GM10847 (cell line): ENCODE measurements around the gene BCAN.

Experiments used
- POLR2A ChIP-seq: IDR thresholded peaks from 2 replicates; pipeline ENCODE4 v1.6.1; 2011; ENCODE audit not compliant: insufficient read length; ENCODE audit errors: extremely low read depth

BCAN gene, protein sequence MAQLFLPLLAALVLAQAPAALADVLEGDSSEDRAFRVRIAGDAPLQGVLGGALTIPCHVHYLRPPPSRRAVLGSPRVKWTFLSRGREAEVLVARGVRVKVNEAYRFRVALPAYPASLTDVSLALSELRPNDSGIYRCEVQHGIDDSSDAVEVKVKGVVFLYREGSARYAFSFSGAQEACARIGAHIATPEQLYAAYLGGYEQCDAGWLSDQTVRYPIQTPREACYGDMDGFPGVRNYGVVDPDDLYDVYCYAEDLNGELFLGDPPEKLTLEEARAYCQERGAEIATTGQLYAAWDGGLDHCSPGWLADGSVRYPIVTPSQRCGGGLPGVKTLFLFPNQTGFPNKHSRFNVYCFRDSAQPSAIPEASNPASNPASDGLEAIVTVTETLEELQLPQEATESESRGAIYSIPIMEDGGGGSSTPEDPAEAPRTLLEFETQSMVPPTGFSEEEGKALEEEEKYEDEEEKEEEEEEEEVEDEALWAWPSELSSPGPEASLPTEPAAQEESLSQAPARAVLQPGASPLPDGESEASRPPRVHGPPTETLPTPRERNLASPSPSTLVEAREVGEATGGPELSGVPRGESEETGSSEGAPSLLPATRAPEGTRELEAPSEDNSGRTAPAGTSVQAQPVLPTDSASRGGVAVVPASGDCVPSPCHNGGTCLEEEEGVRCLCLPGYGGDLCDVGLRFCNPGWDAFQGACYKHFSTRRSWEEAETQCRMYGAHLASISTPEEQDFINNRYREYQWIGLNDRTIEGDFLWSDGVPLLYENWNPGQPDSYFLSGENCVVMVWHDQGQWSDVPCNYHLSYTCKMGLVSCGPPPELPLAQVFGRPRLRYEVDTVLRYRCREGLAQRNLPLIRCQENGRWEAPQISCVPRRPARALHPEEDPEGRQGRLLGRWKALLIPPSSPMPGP

DNA sequence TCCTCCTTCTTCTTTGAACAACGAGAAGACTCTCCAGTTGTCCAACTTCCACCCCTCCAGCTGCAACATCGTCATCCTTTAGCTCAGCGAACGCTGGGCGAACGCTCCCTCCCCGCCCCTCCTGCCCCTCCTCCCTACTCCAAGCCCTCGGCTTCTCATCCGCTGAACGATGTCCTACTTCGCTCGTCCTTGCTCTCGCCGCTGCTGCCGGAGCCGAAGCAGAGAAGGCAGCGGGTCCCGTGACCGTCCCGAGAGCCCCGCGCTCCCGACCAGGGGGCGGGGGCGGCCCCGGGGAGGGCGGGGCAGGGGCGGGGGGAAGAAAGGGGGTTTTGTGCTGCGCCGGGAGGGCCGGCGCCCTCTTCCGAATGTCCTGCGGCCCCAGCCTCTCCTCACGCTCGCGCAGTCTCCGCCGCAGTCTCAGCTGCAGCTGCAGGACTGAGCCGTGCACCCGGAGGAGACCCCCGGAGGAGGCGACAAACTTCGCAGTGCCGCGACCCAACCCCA, at the start of gene BCAN:
Gene BCAN (plus strand): TSS at position 357 of the 504 bp plus-strand sequence. CDS start 3,938 bp downstream, outside the sequence.
- TF ChIP-seq POLR2A, result no peak

DNA sequence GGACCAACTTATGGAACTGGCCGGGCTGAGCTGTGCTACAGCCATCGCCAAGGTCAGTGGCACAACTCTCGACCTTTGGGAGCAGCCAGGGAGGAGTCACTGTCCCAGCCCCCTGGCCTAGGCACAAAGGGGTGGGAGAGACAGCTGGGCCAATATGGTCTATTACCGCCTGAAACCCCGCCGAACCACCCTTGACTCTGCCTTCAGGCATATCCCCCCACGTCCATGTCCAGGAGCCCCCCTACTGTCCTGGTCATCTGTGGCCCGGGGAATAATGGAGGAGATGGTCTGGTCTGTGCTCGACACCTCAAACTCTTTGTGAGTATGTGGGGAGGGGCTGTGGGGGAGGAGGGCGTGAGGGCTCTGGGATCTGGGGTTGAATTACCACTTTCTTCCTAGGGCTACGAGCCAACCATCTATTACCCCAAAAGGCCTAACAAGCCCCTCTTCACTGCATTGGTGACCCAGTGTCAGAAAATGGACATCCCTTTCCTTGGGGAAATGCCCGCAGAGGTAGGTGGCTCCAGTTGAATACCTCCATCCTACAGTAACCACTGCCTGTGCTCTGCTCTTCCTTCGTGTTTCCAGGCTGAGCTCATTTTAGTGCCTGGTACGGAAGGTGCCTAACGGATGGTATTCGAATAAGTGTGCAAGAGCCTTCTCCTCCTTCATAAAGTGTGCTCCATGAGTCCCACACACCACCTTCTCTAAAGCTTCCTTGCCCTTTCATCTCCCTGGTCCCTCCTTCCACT, 49.6 kb upstream of the BCAN start:
- no peak for TF ChIP-seq POLR2A

DNA sequence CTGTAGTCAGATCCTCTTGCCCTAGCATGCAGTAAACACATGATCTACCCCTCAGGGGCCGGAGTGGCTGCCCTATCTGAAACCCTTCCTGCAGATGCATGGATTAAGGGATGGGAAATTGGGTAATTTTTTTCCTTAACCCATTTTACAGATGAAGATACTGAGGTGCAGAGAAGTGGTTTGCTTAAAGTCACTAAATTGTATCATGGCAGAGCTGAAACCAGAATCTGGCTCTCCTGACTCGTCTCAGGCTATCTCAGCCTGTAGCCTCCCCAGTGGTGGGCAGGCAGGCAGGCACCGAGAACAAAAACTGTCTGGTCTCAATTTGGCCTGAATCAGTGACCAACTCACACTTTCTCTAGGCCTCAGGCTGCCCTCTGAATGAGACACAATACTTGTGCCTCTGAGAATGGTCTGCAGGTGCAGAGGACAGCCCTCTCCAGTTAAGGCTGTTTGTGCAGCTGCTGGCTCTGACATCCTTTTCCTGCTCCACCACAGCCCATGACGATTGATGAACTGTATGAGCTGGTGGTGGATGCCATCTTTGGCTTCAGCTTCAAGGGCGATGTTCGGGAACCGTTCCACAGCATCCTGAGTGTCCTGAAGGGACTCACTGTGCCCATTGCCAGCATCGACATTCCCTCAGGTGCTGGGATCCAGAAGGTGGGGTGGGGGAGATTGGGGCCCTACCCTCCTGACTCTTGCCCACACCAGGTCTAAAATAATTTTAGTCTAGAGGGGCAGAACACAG, 48.8 kb upstream of the BCAN start:
- TF ChIP-seq POLR2A, result no peak

DNA sequence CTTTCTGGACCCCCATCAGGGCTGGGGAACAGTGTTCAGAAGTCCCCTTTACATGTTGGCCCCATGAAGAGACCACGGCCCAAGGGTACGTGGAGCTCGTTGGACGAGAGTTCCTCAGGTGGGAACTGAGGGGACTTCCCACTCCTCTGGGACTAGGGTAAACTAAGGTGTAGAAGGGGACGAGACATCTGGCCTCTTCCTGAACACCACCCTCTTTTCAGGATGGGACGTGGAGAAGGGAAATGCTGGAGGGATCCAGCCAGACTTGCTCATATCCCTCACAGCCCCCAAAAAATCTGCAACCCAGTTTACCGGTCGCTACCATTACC, 48.3 kb upstream of the BCAN start:
- TF ChIP-seq POLR2A, result no peak

DNA sequence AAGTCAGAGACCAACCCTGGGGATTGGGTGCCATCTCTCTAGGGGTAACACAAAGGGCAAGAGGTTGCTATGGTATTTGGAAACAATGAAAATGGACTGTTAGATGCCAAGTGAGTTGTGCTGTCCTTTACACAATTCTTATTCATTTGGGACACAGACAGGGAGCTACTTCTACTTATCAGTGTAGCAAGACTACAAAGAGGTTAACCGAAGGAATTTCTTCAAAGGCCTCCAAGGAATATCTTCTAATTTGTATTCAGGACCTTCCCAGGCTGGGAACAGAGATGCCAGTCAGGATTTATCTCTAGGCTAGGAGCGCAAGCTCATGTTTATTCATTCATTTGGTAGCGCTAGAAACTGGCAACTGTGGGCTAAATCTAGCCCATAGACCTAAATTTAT, 47.7 kb upstream of the BCAN start:
- TF ChIP-seq POLR2A, result no peak

DNA sequence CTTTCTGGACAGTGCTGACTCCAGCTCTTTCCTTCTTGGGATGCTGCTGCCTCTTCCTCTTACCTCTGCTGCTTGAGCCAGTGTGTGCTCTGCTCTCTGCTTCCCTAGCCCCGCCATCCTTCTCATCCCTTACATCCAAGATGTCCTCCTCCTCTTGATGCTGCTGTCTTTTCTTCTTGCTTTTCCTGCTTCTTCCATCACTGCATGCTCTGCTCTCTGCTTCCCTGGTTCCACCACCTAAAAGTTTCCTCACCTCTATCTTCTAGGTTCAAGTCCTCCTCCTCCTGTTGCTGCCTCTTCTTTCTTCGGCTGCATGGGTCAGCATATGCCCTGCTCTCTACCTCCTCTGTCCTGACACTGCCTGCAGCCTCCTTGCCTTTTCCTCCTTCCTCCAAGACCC, 46.9 kb upstream of the BCAN start:
- TF ChIP-seq POLR2A, result no peak

DNA sequence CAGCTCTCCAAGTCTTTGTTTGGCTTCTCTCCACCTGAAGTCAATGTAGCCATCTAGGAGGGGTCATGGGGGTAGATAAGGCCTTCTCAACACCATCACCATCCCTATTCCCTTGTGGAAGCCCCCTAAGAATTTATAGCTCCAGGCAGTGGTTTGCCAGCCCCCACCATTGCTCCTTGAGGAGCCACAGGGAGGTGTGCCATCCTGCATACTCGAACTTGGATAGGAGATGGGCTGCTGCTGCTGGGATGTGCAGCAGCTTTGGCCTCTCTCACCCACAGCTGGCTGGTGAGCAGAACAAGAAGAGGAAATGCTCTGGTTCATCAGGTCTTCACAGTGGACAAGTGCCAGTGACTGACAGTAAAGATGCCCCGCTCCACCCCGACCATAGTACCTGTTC, 45.5 kb upstream of the BCAN start:
- TF ChIP-seq POLR2A, result no peak

DNA sequence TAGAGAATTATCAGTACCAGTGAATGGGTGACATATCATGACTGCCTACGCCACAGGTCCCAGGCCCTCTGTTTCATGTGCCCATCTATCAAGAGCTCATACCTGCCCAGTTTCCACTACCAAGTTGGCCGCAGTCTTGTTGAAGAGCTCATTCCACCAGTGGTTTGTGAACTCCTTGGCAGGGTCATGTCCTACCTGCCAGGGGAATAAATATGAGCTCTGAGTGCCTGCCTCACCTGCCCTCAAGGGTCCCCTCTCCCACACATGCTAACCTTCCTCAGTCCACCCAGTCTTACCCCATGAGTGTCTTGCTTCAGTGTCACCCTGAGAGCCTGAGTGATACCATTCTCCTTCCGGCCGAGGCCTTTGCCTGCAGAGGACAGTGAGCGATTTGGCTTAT, 43.8 kb upstream of the BCAN start:
- TF ChIP-seq POLR2A, result no peak

DNA sequence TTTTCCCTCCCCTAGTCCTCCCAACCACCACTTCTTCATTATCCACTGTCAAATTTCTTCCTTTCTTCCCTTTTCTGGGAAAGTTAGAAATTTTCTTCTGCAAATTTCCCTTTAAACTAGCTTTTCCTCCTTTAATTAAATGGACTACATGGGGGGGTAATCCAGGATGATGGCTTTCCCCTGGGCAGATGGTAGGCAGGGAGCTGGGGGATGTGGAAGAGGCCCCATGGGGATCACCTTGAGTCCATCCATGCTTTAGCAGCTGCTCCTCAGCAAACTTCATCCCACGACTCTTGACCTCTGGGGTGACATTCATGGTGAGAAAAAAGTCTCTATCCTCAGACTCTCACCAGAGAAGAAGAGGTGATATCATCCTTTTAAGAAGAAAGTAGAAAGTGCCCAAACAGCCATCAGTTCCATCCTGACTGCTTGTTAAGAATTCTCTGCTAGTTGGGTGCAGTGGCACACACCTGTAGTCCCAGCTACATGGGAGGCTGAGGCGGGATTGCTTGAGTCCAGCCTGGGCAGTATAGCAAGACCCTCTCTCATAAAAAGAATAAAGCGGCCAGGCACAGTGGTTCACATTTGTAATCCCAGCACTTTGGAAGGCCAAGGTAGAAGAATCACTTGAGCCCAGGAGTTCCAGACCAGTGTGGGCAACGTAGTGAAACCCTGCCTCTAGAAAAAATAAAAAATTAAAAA, 43.0 kb upstream of the BCAN start:
- no peak for TF ChIP-seq POLR2A

DNA sequence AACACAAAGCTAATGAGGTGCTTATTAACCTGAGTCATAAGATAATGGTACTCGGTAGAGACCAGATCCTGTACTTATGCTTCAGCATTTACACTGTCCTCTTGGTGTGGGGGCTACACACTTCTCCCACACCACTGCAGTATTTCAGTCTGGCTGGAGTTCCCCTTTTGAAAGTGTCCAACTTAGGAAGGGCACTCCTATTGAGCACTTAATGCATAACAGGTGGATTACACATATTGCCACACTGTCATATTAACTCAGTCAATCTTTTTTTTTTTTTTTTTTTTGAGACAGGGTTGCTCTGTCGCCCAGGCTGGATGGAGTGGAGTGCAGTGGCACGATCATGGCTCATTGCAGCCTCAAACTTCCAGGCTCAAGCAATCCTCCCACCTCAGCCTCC, 42.1 kb upstream of the BCAN start:
- TF ChIP-seq POLR2A, result no peak

DNA sequence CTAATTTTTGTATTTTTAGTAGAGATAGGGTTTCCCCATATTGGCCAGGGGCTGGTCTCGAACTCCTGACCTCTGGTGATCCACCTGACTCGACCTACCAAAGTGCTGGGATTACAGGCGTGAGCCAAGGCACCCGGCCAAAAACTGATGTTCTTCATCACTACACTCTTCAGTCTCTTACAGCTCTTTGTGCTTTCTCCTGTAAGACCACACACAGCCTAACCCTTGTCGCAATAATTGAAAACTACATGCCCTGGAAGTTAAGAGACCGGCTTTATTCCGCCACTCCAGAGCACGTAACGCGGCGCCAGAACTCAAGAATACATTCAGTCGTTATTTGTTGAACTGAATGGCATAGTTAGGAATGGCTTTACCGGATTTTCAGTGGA, 41.2 kb upstream of the BCAN start:
- TF ChIP-seq POLR2A, result no peak

DNA sequence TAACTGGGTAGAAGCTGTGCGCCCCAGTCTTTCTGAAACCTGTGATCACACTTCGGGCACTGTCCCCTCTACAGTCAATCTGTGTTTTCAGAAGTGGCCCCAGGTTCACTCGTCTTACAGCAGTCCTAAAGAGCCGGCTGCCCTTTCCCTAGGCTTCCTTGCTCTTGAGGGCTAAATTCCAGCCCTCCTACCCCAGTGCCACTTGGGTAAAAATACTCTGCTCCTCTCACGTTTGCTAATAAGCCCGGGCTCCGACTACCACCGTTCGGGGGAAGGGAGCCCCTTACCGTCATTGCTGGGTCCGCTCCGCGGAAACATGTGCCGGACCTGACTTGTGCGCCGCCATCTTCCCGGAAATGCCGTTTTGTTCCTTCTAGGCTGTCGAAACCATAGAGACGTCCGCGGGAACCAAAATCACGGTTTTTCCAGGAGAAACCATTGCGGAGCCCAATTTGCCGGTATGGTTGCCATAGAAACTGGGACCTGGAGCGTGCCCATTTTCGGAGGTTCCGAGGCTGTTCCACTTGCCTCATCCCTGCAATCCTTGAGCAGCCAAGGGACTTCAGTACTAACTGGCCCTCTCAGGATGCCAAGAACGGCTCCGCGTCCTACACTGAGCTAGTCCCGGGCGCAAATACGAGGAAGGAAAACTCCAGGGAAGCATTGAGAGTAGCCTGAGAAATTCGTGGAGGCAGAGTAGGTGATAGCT, 40.6 kb upstream of the BCAN start, which contains the start of gene GPATCH4:
Gene GPATCH4 (minus strand): TSS at position 358 of the 709 bp plus-strand sequence.
- peak; percentile 63 for TF ChIP-seq POLR2A

DNA sequence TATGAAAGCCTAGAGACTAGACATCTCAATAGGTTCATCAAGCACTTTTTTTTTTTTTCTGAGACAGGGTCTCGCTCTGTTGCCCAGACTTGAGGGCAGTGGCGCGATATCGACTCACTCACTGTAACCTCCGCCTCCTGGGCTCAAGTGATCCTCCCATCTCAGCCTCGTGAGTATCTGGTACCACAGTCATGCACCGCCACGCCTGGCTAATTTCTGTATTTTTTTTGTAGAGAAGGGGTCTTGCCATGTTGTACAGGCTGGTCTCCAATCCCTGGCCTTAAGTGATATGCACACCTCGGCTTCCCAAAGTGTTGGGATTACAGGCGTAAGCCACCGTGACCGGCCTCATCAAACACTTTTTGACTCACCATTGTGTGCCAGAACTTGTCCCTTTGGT, 40.0 kb upstream of the BCAN start:
- no peak for TF ChIP-seq POLR2A
